ENCODE data around the gene STAM2. TPM values are rescaled to one million over a fixed set of nuclear protein-coding genes. Genes with fewer than 3 reads are reported as not detected.
"Not testable (repeated sequence)": the region's sequence is repeated elsewhere in the genome, so short reads cannot be mapped to it uniquely, and the experiment has no call there.

Gene STAM2
- total RNA-seq, 1 experiment from 2014 or later = 24.4 TPM

- Mint-ChIP-seq H3K4me1 (ENCODE audit: low read depth, unreplicated experiment) (peaks cover 7% of the 10 kb centered on the region), H3K4me3 (ENCODE audit: unreplicated experiment) (no peak overlapping the region), H3K9me3 (ENCODE audit: unreplicated experiment) (no peaks in the 10 kb centered on the region), H3K27ac (ENCODE audit: unreplicated experiment) (no peak overlapping the region), H3K27me3 (ENCODE audit: insufficient read depth, unreplicated experiment) (peaks cover 4% of the 10 kb centered on the region), H3K36me3 (ENCODE audit: insufficient read depth, unreplicated experiment) (no peaks in the 10 kb centered on the region)
- CTCF ChIA-PET = no interaction called here
- H3K27me3 ChIP-seq (replicated peaks; ENCODE audit: control insufficient read depth, insufficient read depth, low read length) = peaks cover 2% of the 10 kb centered on the region; the same call in 1 of the 2 replicates
- BruUV-seq (replicated peaks) = no TSS peak
- no peak for DNase-seq
- intact Hi-C loops (cut with micrococcal nuclease; ENCODE audit: unreplicated experiment) = no loop called here
- TF ChIP-seq, protein P1, sequence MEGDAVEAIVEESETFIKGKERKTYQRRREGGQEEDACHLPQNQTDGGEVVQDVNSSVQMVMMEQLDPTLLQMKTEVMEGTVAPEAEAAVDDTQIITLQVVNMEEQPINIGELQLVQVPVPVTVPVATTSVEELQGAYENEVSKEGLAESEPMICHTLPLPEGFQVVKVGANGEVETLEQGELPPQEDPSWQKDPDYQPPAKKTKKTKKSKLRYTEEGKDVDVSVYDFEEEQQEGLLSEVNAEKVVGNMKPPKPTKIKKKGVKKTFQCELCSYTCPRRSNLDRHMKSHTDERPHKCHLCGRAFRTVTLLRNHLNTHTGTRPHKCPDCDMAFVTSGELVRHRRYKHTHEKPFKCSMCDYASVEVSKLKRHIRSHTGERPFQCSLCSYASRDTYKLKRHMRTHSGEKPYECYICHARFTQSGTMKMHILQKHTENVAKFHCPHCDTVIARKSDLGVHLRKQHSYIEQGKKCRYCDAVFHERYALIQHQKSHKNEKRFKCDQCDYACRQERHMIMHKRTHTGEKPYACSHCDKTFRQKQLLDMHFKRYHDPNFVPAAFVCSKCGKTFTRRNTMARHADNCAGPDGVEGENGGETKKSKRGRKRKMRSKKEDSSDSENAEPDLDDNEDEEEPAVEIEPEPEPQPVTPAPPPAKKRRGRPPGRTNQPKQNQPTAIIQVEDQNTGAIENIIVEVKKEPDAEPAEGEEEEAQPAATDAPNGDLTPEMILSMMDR (IDR thresholded peaks at IDR 0.05; ENCODE audit: insufficient read depth in 1 of 2, low read depth in 1 of 2, low read length in 1 of 2, severe bottlenecking in 1 of 2, unreplicated experiment in 1 of 2) = no peak
- H3K4me3 ChIP-seq (ENCODE audit: low read depth, low read length) = no peak overlapping the region
- no peaks in the 10 kb centered on the region for H3K36me3 ChIP-seq (ENCODE audit: control insufficient read depth, insufficient read depth, low read length)
- no peaks in the 10 kb centered on the region for H3K4me1 ChIP-seq
- POLR2A ChIA-PET = no interaction called here
- no peaks in the 10 kb centered on the region for H3K9me3 ChIP-seq
These were observed 81.5 kb downstream of the STAM2 start for GRCh38 chr2:152094014-152094413.

- POLR2A ChIA-PET = no interaction called here
- Mint-ChIP-seq H3K36me3 (ENCODE audit: insufficient read depth, unreplicated experiment) (no peaks in the 10 kb centered on the region), H3K4me1 (ENCODE audit: low read depth, unreplicated experiment) (peaks cover 6% of the 10 kb centered on the region), H3K4me3 (ENCODE audit: unreplicated experiment) (no peak overlapping the region), H3K27me3 (ENCODE audit: insufficient read depth, unreplicated experiment) (peaks cover 4% of the 10 kb centered on the region), H3K27ac (ENCODE audit: unreplicated experiment) (no peak overlapping the region), H3K9me3 (ENCODE audit: unreplicated experiment) (no peaks in the 10 kb centered on the region)
- TF ChIP-seq, protein P1 (IDR thresholded peaks at IDR 0.05; ENCODE audit: insufficient read depth in 1 of 2, low read depth in 1 of 2, low read length in 1 of 2, severe bottlenecking in 1 of 2, unreplicated experiment in 1 of 2) = no peak
- intact Hi-C loops (cut with micrococcal nuclease; ENCODE audit: unreplicated experiment) = no loop called here
- Histone ChIP-seq H3K36me3 (ENCODE audit: control insufficient read depth, insufficient read depth, low read length) (no peaks in the 10 kb centered on the region), H3K27me3 (replicated peaks; ENCODE audit: control insufficient read depth, insufficient read depth, low read length) (peaks cover 2% of the 10 kb centered on the region; the same call in 1 of the 2 replicates), H3K4me1 (no peaks in the 10 kb centered on the region), H3K4me3 (ENCODE audit: low read depth, low read length) (no peak overlapping the region), H3K9me3 (no peaks in the 10 kb centered on the region)
- CTCF ChIA-PET = no interaction called here
- DNase-seq = no peak
- BruUV-seq (replicated peaks) = no TSS peak
These were observed 82.1 kb downstream of the STAM2 start for GRCh38 chr2:152093464-152093863.

- H3K27me3 Mint-ChIP-seq (ENCODE audit: insufficient read depth, unreplicated experiment) = no peaks in the 10 kb centered on the region
- no peaks in the 10 kb centered on the region for H3K4me1 ChIP-seq
- no peaks in the 10 kb centered on the region for H3K36me3 ChIP-seq (ENCODE audit: control insufficient read depth, insufficient read depth, low read length)
- H3K9me3 ChIP-seq = no peaks in the 10 kb centered on the region
- POLR2A ChIA-PET = no interaction called here
- no peak overlapping the region for H3K4me3 ChIP-seq (ENCODE audit: low read depth, low read length)
- intact Hi-C loops (cut with micrococcal nuclease; ENCODE audit: unreplicated experiment) = no loop called here
- no TSS peak for BruUV-seq (replicated peaks)
- TF ChIP-seq, protein P1 (IDR thresholded peaks at IDR 0.05; ENCODE audit: insufficient read depth in 1 of 2, low read depth in 1 of 2, low read length in 1 of 2, severe bottlenecking in 1 of 2, unreplicated experiment in 1 of 2) = no peak
- no peaks in the 10 kb centered on the region for H3K9me3 Mint-ChIP-seq (ENCODE audit: unreplicated experiment)
- peaks cover 2% of the 10 kb centered on the region; the same call in 1 of the 2 replicates for H3K27me3 ChIP-seq (replicated peaks; ENCODE audit: control insufficient read depth, insufficient read depth, low read length)
- no peaks in the 10 kb centered on the region for H3K36me3 Mint-ChIP-seq (ENCODE audit: insufficient read depth, unreplicated experiment)
- H3K4me1 Mint-ChIP-seq (ENCODE audit: low read depth, unreplicated experiment) = no peaks in the 10 kb centered on the region
- CTCF ChIA-PET = no interaction called here
- no peak overlapping the region for H3K27ac Mint-ChIP-seq (ENCODE audit: unreplicated experiment)
- H3K4me3 Mint-ChIP-seq (ENCODE audit: unreplicated experiment) = no peak overlapping the region
- no peak for DNase-seq
These were observed 83.5 kb downstream of the STAM2 start for GRCh38 chr2:152092095-152092494.

- DNase-seq; H3K9me3 Mint-ChIP-seq (ENCODE audit: unreplicated experiment); H3K4me1 Mint-ChIP-seq (ENCODE audit: low read depth, unreplicated experiment); H3K9me3 ChIP-seq; H3K36me3 ChIP-seq (ENCODE audit: control insufficient read depth, insufficient read depth, low read length); H3K27me3 Mint-ChIP-seq (ENCODE audit: insufficient read depth, unreplicated experiment); intact Hi-C loops (cut with micrococcal nuclease; ENCODE audit: unreplicated experiment); H3K4me1 ChIP-seq; BruUV-seq (replicated peaks); H3K27ac Mint-ChIP-seq (ENCODE audit: unreplicated experiment); CTCF ChIA-PET; POLR2A ChIA-PET; H3K36me3 Mint-ChIP-seq (ENCODE audit: insufficient read depth, unreplicated experiment); H3K4me3 Mint-ChIP-seq (ENCODE audit: unreplicated experiment); H3K4me3 ChIP-seq (ENCODE audit: low read depth, low read length); H3K27me3 ChIP-seq (replicated peaks; ENCODE audit: control insufficient read depth, insufficient read depth, low read length): not testable (repeated sequence)
These were observed 84.8 kb downstream of the STAM2 start for GRCh38 chr2:152090726-152091125.

Measured in Caco-2 (cell line).